ENCODE data around the gene ZNF746.

DNA sequence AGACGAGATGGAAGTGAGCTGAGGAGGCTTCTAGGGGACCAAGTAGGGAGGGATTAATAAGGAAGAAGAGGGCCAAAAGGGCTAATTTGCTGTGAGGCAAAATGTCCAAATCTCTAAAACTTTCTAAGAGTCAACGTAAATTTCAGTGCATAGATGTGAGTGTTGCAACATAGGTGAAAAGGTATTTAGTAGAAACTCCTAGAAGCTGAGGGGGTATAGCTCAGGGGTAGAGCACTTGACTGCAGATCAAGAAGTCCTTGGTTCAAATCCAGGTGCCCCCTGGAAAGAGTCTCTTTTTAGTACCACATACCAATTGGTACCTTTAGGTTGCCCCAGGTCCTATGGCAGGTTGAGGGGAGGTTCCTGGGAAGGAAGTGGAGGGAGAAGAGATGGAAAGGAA lies 48.7 kb upstream of the ZNF746 start:
- TF ChIP-seq ZNF792 (tag by site-specific recombination; IDR thresholded peaks at IDR 0.05) (no peak), ZBTB7A (tag by site-specific recombination; IDR thresholded peaks at IDR 0.05; ENCODE audit: low read depth) (no peak), SALL2 (tag by site-specific recombination; IDR thresholded peaks at IDR 0.05; ENCODE audit: borderline replicate concordance) (no peak), OSR2 (tag by site-specific recombination; IDR thresholded peaks at IDR 0.05) (no peak), ZNF677 (tag by site-specific recombination; IDR thresholded peaks at IDR 0.05) (no peak), ZNF544 (tag by site-specific recombination; IDR thresholded peaks at IDR 0.05) (no peak), GFI1B (tag by site-specific recombination; IDR thresholded peaks at IDR 0.05) (no peak), REST (tag by site-specific recombination; IDR thresholded peaks at IDR 0.05) (no peak), ZNF211 (tag by site-specific recombination; IDR thresholded peaks at IDR 0.05; ENCODE audit: low read depth) (no peak), ZNF132 (tag by site-specific recombination; IDR thresholded peaks at IDR 0.05; ENCODE audit: borderline replicate concordance) (no peak)
- TF ChIP-seq, protein P1, sequence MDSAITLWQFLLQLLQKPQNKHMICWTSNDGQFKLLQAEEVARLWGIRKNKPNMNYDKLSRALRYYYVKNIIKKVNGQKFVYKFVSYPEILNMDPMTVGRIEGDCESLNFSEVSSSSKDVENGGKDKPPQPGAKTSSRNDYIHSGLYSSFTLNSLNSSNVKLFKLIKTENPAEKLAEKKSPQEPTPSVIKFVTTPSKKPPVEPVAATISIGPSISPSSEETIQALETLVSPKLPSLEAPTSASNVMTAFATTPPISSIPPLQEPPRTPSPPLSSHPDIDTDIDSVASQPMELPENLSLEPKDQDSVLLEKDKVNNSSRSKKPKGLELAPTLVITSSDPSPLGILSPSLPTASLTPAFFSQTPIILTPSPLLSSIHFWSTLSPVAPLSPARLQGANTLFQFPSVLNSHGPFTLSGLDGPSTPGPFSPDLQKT (IDR thresholded peaks at IDR 0.05; ENCODE audit: borderline replicate concordance, low read depth, low read length), result no peak
- TF ChIP-seq, protein P2, sequence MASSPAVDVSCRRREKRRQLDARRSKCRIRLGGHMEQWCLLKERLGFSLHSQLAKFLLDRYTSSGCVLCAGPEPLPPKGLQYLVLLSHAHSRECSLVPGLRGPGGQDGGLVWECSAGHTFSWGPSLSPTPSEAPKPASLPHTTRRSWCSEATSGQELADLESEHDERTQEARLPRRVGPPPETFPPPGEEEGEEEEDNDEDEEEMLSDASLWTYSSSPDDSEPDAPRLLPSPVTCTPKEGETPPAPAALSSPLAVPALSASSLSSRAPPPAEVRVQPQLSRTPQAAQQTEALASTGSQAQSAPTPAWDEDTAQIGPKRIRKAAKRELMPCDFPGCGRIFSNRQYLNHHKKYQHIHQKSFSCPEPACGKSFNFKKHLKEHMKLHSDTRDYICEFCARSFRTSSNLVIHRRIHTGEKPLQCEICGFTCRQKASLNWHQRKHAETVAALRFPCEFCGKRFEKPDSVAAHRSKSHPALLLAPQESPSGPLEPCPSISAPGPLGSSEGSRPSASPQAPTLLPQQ (tag by site-specific recombination; IDR thresholded peaks at IDR 0.05), result no peak
- TF ChIP-seq, protein P3, sequence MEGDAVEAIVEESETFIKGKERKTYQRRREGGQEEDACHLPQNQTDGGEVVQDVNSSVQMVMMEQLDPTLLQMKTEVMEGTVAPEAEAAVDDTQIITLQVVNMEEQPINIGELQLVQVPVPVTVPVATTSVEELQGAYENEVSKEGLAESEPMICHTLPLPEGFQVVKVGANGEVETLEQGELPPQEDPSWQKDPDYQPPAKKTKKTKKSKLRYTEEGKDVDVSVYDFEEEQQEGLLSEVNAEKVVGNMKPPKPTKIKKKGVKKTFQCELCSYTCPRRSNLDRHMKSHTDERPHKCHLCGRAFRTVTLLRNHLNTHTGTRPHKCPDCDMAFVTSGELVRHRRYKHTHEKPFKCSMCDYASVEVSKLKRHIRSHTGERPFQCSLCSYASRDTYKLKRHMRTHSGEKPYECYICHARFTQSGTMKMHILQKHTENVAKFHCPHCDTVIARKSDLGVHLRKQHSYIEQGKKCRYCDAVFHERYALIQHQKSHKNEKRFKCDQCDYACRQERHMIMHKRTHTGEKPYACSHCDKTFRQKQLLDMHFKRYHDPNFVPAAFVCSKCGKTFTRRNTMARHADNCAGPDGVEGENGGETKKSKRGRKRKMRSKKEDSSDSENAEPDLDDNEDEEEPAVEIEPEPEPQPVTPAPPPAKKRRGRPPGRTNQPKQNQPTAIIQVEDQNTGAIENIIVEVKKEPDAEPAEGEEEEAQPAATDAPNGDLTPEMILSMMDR (tag by site-specific recombination; IDR thresholded peaks at IDR 0.05), result no peak
- TF ChIP-seq, protein P4, sequence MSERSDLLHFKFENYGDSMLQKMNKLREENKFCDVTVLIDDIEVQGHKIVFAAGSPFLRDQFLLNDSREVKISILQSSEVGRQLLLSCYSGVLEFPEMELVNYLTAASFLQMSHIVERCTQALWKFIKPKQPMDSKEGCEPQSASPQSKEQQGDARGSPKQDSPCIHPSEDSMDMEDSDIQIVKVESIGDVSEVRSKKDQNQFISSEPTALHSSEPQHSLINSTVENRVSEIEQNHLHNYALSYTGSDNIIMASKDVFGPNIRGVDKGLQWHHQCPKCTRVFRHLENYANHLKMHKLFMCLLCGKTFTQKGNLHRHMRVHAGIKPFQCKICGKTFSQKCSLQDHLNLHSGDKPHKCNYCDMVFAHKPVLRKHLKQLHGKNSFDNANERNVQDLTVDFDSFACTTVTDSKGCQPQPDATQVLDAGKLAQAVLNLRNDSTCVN (tag by site-specific recombination; optimal IDR thresholded peaks at IDR 0.05), result no peak
